DOHH2 (cell line): Measurements from ENCODE around the gene NR4A3.

Source experiments
- EZH2phosphoT487 ChIP-seq: fragments of 200-600 bp; sonication (generic); IDR thresholded peaks from 2 replicates; pipeline ENCODE4 v1.6.1; 2017; ENCODE audit warnings: borderline replicate concordance, mild to moderate bottlenecking, antibody characterized with exemption, low read length, moderate library complexity, mixed read lengths
- TF ChIP-seq, protein P1 (sequence below): fragments of 200-600 bp; sonication (generic); IDR thresholded peaks from one replicate; pipeline ENCODE4 v1.5.1; 2014; ENCODE audit warnings: antibody characterized with exemption, mild to moderate bottlenecking, low read depth, low read length; ENCODE audit not compliant: poor library complexity, severe bottlenecking

DNA sequence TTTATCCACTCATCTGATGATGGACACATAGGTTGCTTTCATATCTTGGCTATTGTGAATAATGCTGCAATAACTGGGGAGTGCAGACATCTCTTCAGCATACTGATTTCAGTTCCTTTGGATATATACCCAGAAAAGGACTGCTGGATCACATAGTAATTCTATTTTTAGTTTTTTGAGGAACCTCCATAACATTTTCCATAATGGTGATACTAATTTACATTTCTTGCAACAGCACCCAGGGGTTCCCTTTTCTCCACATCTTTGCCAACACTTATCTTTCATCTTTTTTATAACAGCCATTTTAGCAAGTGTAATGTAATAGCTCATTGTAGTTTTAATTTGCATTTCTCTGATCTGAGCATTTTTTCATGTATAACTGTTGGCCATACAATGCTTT, 34.1 kb upstream of the NR4A3 start:
- TF ChIP-seq EZH2phosphoT487, result no peak
- TF ChIP-seq, protein P1, sequence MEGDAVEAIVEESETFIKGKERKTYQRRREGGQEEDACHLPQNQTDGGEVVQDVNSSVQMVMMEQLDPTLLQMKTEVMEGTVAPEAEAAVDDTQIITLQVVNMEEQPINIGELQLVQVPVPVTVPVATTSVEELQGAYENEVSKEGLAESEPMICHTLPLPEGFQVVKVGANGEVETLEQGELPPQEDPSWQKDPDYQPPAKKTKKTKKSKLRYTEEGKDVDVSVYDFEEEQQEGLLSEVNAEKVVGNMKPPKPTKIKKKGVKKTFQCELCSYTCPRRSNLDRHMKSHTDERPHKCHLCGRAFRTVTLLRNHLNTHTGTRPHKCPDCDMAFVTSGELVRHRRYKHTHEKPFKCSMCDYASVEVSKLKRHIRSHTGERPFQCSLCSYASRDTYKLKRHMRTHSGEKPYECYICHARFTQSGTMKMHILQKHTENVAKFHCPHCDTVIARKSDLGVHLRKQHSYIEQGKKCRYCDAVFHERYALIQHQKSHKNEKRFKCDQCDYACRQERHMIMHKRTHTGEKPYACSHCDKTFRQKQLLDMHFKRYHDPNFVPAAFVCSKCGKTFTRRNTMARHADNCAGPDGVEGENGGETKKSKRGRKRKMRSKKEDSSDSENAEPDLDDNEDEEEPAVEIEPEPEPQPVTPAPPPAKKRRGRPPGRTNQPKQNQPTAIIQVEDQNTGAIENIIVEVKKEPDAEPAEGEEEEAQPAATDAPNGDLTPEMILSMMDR, result no peak
